SU-DHL-6 (cell line): ENCODE results near the gene STK39.

ENCODE experiments used
- EZH2phosphoT487 ChIP-seq: fragments of 200-600 bp; sonication (generic), shearing (Covaris generic); conservative IDR thresholded peaks from 2 replicates; pipeline ENCODE4 v1.6.1; 2018; ENCODE audit warnings: mild to moderate bottlenecking, antibody characterized with exemption, low read length, moderate library complexity, mixed read lengths
- TF ChIP-seq, protein P1 (sequence below): fragments of 200-600 bp; sonication (generic); IDR thresholded peaks from one replicate; pipeline ENCODE4 v1.5.1; 2017; ENCODE audit warnings: antibody characterized with exemption, mild to moderate bottlenecking, low read length, moderate library complexity; ENCODE audit not compliant: insufficient read depth, poor library complexity, severe bottlenecking

DNA sequence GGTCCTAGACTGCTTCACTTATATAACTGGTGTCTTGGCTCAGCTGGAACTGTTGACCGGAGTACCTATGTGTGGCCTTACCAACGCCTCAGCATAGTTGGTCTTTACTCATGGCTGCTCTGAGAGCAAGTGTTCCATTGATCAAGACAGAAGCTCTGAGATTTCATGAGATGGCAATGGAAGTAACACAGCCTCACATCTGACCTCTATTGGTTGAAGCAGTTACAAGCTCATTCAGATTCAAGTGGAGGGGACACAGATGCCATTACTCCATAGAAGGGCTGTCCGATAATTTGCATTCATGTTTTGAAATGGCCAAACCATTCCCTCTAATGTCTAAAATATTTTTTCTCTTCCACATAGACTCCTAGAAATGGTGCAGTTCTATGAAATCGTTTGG lies 46.4 kb upstream of the STK39 start:
- TF ChIP-seq, protein P1, sequence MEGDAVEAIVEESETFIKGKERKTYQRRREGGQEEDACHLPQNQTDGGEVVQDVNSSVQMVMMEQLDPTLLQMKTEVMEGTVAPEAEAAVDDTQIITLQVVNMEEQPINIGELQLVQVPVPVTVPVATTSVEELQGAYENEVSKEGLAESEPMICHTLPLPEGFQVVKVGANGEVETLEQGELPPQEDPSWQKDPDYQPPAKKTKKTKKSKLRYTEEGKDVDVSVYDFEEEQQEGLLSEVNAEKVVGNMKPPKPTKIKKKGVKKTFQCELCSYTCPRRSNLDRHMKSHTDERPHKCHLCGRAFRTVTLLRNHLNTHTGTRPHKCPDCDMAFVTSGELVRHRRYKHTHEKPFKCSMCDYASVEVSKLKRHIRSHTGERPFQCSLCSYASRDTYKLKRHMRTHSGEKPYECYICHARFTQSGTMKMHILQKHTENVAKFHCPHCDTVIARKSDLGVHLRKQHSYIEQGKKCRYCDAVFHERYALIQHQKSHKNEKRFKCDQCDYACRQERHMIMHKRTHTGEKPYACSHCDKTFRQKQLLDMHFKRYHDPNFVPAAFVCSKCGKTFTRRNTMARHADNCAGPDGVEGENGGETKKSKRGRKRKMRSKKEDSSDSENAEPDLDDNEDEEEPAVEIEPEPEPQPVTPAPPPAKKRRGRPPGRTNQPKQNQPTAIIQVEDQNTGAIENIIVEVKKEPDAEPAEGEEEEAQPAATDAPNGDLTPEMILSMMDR, result no peak
- TF ChIP-seq EZH2phosphoT487, result no peak
